ENCODE data around the gene PHF24. TPM values are rescaled to one million over a fixed set of nuclear protein-coding genes. Genes with fewer than 3 reads are reported as not detected.

The PHF24 gene
- polyA plus RNA-seq, 1 donor (not counting 4 experiments of a cell fraction or from before 2014, with no cell fraction given) = 0.04 TPM

- Histone ChIP-seq H3K9me1 (ENCODE audit: control insufficient read depth, extremely low read depth, insufficient read depth, low read length) (peaks cover 3% of the 10 kb centered on the region), H3K79me2 (ENCODE audit: control insufficient read depth, insufficient read depth, low read length) (no peaks in the 10 kb centered on the region), H3K36me3 (ENCODE audit: control insufficient read depth in 2 of 2, extremely low read depth in 1 of 2, insufficient read depth in 2 of 2, low read length in 2 of 2) (no peaks in the 10 kb centered on the region), H3K27ac (ENCODE audit: control insufficient read depth, insufficient read depth, low read length) (peak overlapping the region; percentile 65), H3K4me2 (ENCODE audit: control insufficient read depth, extremely low read depth, insufficient read depth, low read depth, low read length) (peak overlapping the region; percentile 95), H3K4me1 (ENCODE audit: control insufficient read depth, extremely low read depth, insufficient read depth, low read length) (peaks cover 53% of the 10 kb centered on the region), H3K9me3 (ENCODE audit: control insufficient read depth, low read depth, low read length) (no peaks in the 10 kb centered on the region), H3K4me3 (ENCODE audit: control insufficient read depth in 2 of 3, extremely low read depth in 1 of 3, insufficient read depth in 2 of 3, low read depth in 1 of 3, low read length in 3 of 3) (peak overlapping the region; percentile 17 to 81 (median 58)), H4K20me1 (ENCODE audit: control insufficient read depth, extremely low read depth, insufficient read depth, low read length) (no peaks in the 10 kb centered on the region), H2AFZ (ENCODE audit: control insufficient read depth, low read length) (peak overlapping the region; percentile 55), H3K27me3 (ENCODE audit: control insufficient read depth, extremely low read depth, insufficient read depth, low read length) (no peaks in the 10 kb centered on the region), H3K9ac (ENCODE audit: control insufficient read depth, extremely low read depth, insufficient read depth, low read length) (peak overlapping the region; percentile 25)
- FAIRE-seq = no peak
- no peak for DNase-seq (ENCODE audit: low read depth, low spot score)
- dilution Hi-C loops (cut with MboI; ENCODE audit: extremely low pct_ligation_motif_present, low sequenced_read_pairs) = no loop called here
- no peak for TF ChIP-seq CTCF (optimal IDR thresholded peaks at IDR 0.05 in 1 of 3, IDR thresholded peaks at IDR 0.05 in 1 of 3, conservative IDR thresholded peaks at IDR 0.05 in 1 of 3; ENCODE audit: extremely low read depth in 1 of 3, insufficient read depth in 2 of 3, low read length in 3 of 3)
Measured at GRCh38 chr9:34988218-34989002, 30.3 kb downstream of the PHF24 start.

- H3K4me2 ChIP-seq (ENCODE audit: control insufficient read depth, extremely low read depth, insufficient read depth, low read depth, low read length) = peak within 1 kb of the TSS; percentile 95
- H3K9me1 ChIP-seq (ENCODE audit: control insufficient read depth, extremely low read depth, insufficient read depth, low read length) = peaks cover 3% of the 10 kb centered on the region
- no peaks in the 10 kb centered on the region for H3K9me3 ChIP-seq (ENCODE audit: control insufficient read depth, low read depth, low read length)
- no peaks in the 10 kb centered on the region for H4K20me1 ChIP-seq (ENCODE audit: control insufficient read depth, extremely low read depth, insufficient read depth, low read length)
- DNase-seq (ENCODE audit: low read depth, low spot score) = peak; percentile 98
- H3K27me3 ChIP-seq (ENCODE audit: control insufficient read depth, extremely low read depth, insufficient read depth, low read length) = no peaks in the 10 kb centered on the region
- H3K36me3 ChIP-seq (ENCODE audit: control insufficient read depth in 2 of 2, extremely low read depth in 1 of 2, insufficient read depth in 2 of 2, low read length in 2 of 2) = no peaks in the 10 kb centered on the region
- peaks cover 59% of the 10 kb centered on the region for H3K4me1 ChIP-seq (ENCODE audit: control insufficient read depth, extremely low read depth, insufficient read depth, low read length)
- FAIRE-seq = peak; percentile 74
- dilution Hi-C loops (cut with MboI; ENCODE audit: extremely low pct_ligation_motif_present, low sequenced_read_pairs) = no loop called here
- H3K4me3 ChIP-seq (ENCODE audit: control insufficient read depth in 2 of 3, extremely low read depth in 1 of 3, insufficient read depth in 2 of 3, low read depth in 1 of 3, low read length in 3 of 3) = peak within 1 kb of the TSS; percentile 60 to 81 (median 74)
- H3K79me2 ChIP-seq (ENCODE audit: control insufficient read depth, insufficient read depth, low read length) = no peaks in the 10 kb centered on the region
- no peak for TF ChIP-seq EZH2 (IDR thresholded peaks at IDR 0.05; ENCODE audit: low read length)
- TF ChIP-seq CTCF (optimal IDR thresholded peaks at IDR 0.05 in 1 of 3, IDR thresholded peaks at IDR 0.05 in 1 of 3, conservative IDR thresholded peaks at IDR 0.05 in 1 of 3; ENCODE audit: extremely low read depth in 1 of 3, insufficient read depth in 2 of 3, low read length in 3 of 3) = no peak
- H3K27ac ChIP-seq (ENCODE audit: control insufficient read depth, insufficient read depth, low read length) = peak within 1 kb of the TSS; percentile 65
- peak within 1 kb of the TSS; percentile 65 for H2AFZ ChIP-seq (ENCODE audit: control insufficient read depth, low read length)
- peak within 1 kb of the TSS; percentile 76 for H3K9ac ChIP-seq (ENCODE audit: control insufficient read depth, extremely low read depth, insufficient read depth, low read length)
Measured at GRCh38 chr9:34989003-34989945, 31.2 kb downstream of the PHF24 start, which contains the start of gene DNAJB5. TSS of gene DNAJB5 (plus strand) at chr9:34989745. CDS start at chr9:34990631, 886 bp downstream.

All from keratinocyte (primary cell).